ENCODE data around the gene JDP2.

The JDP2 gene

GRCh38 chr14:75411214-75411540 is 16.6 kb upstream of the JDP2 start:
- no peak for FAIRE-seq

GRCh38 chr14:75413013-75413412 is 14.8 kb upstream of the JDP2 start:
- no peak for FAIRE-seq

GRCh38 chr14:75417674-75418073 is 10.1 kb upstream of the JDP2 start:
- FAIRE-seq, result no peak

GRCh38 chr14:75418850-75419768 is 8.7 kb upstream of the JDP2 start:
- FAIRE-seq, result no peak

- no peak for FAIRE-seq
These were observed 5.7 kb upstream of the JDP2 start for GRCh38 chr14:75422169-75422568.

GRCh38 chr14:75424496-75424895 is 3.3 kb upstream of the JDP2 start:
- no peak for FAIRE-seq

GRCh38 chr14:75425446-75425845 is 2.4 kb upstream of the JDP2 start:
- no peak for FAIRE-seq

- FAIRE-seq, result no peak
These were observed 1.3 kb upstream of the JDP2 start for GRCh38 chr14:75426332-75427125.

- no peak for FAIRE-seq
These were observed 718 bp upstream of the JDP2 start for GRCh38 chr14:75427126-75427481.

GRCh38 chr14:75428230-75429104 is 645 bp downstream of the JDP2 start:
- FAIRE-seq, result no peak

GRCh38 chr14:75429562-75429961 is 1.7 kb downstream of the JDP2 start:
- no peak for FAIRE-seq

GRCh38 chr14:75430116-75430515 is 2.3 kb downstream of the JDP2 start:
- no peak for FAIRE-seq

- no peak for FAIRE-seq
These were observed 2.7 kb downstream of the JDP2 start for GRCh38 chr14:75430526-75430925.

- no peak for FAIRE-seq
These were observed 3.2 kb downstream of the JDP2 start for GRCh38 chr14:75430976-75431375.

- FAIRE-seq, result no peak
These were observed 4.0 kb downstream of the JDP2 start for GRCh38 chr14:75431827-75432226.

GRCh38 chr14:75432411-75432810 is 4.6 kb downstream of the JDP2 start:
- no peak for FAIRE-seq

- FAIRE-seq, result no peak
These were observed 5.8 kb downstream of the JDP2 start for GRCh38 chr14:75433631-75434071.

- FAIRE-seq, result no peak
These were observed 6.5 kb downstream of the JDP2 start for GRCh38 chr14:75434138-75434889.

- FAIRE-seq, result no peak
These were observed 7.0 kb downstream of the JDP2 start for GRCh38 chr14:75434890-75435248.

- FAIRE-seq, result no peak
These were observed 7.7 kb downstream of the JDP2 start for GRCh38 chr14:75435473-75435872.

- FAIRE-seq, result no peak
These were observed 9.7 kb downstream of the JDP2 start for GRCh38 chr14:75437201-75438143.

Measured in G401.6 (cell line).